ENCODE results near the gene FECH. TPM values are rescaled to one million over a fixed set of nuclear protein-coding genes. Genes with fewer than 3 reads are reported as not detected.
A peak's percentile ranks its signal among the peaks of the same experiment; 100 is the strongest.

The FECH gene
- 29.2 and 52.2 TPM in 2 replicates for total RNA-seq (2012; rRNA removed)
- 32.3 and 35.3 TPM in 2 replicates for polyA plus RNA-seq (2012; rRNA removed)
- polyA plus RNA-seq (2012; cell fraction: cytosol; rRNA removed): 28.3 and 34.8 TPM in 2 replicates
- polyA plus RNA-seq (2012; cell fraction: nucleus; rRNA removed; ENCODE audit: low replicate concordance): 13.9 and 29.9 TPM in 2 replicates
- percentile 64 among the genes with signal in this experiment for Bru-seq, nascent RNA
- percentile 70 among the genes with signal in this experiment for BruChase-seq, experiment 1, labeled RNA remaining after a 6-hour chase
- percentile 66 among the genes with signal in this experiment for BruChase-seq, experiment 2, labeled RNA remaining after a 2-hour chase
- long read RNA-seq, transcript FECH-201 (11 exons, 3,853 nt): major isoform, 32 of 41 reads
- long read RNA-seq, partial matches to known transcripts: 2 of 41 reads
- long read RNA-seq, other reads (novel, unspliced or antisense): 5 of 41 reads

- dilution Hi-C loops (cut with HindIII; ENCODE audit: low sequenced_read_pairs, unreplicated experiment): no loop called here
- peak within 1 kb of the TSS; percentile 68 for H3K14ac ChIP-seq (replicated peaks; ENCODE audit: low read depth, low read length)
- peak; percentile 95 for ATAC-seq (ENCODE audit: low read depth)
- peaks cover 3% of the 10 kb centered on the region; the same call in 1 of the 2 replicates for H3K4me1 ChIP-seq (ENCODE audit: control insufficient read depth, insufficient read depth, low read length)
- H3K36me3 ChIP-seq (ENCODE audit: control insufficient read depth, insufficient read depth, low read length): peaks cover 4% of the 10 kb centered on the region; the same call in 1 of the 2 replicates
- peak within 1 kb of the TSS; percentile 61 for H3K23ac ChIP-seq (ENCODE audit: low read depth, low read length)
- in situ Hi-C loops (cut with MboI; ENCODE audit: low sequenced_read_pairs): no loop called here
- no TSS peak for BruUV-seq (replicated peaks)
- H4K5ac ChIP-seq (ENCODE audit: low read depth, low read length): peak within 1 kb of the TSS; percentile 89
- peak within 1 kb of the TSS; percentile 58; the same call in 1 of the 2 replicates for H4K91ac ChIP-seq (ENCODE audit: insufficient read depth, low read depth, low read length)
- intact Hi-C loops (cut with micrococcal nuclease): no loop called here
- H2BK20ac ChIP-seq (ENCODE audit: low read depth, low read length): peak within 1 kb of the TSS; percentile 58; the same call in 1 of the 2 replicates
- H2AK9ac ChIP-seq (replicated peaks; ENCODE audit: low read depth, low read length, poor library complexity): peak within 1 kb of the TSS; percentile 87
- H3K9me1 ChIP-seq (ENCODE audit: insufficient read depth, low read length): peaks cover 9% of the 10 kb centered on the region
- H3K27me3 ChIP-seq (ENCODE audit: control insufficient read depth, insufficient read depth, low read length): no peaks in the 10 kb centered on the region
- CTCF ChIA-PET: no interaction called here
- TF ChIP-seq RCOR1 (IDR thresholded peaks at IDR 0.05; ENCODE audit: insufficient replicate concordance, low read length) (peak; percentile 16), NFE2L2 (IDR thresholded peaks at IDR 0.05; ENCODE audit: low read depth, low read length) (peak; percentile 100), POLR2A (IDR thresholded peaks at IDR 0.05; ENCODE audit: low read depth, low read length) (peak; percentile 57; the same call in 1 of the 2 replicates), RAD21 (IDR thresholded peaks at IDR 0.05; ENCODE audit: low read length) (no peak), CHD1 (IDR thresholded peaks at IDR 0.05; ENCODE audit: low read depth, low read length) (no peak), FOS (IDR thresholded peaks at IDR 0.05; ENCODE audit: low read depth, low read length) (0 out of 2 replicates have a peak, but pooled peaks have one; percentile 2), MAFK (IDR thresholded peaks at IDR 0.05; ENCODE audit: low read depth, low read length) (peak; percentile 94), MAZ (IDR thresholded peaks at IDR 0.05; ENCODE audit: borderline replicate concordance, low read depth, low read length) (0 out of 2 replicates have a peak, but pooled peaks have one; percentile 7), CTCF (conservative IDR thresholded peaks at IDR 0.05; ENCODE audit: low read depth, low read length) (0 out of 2 replicates have a peak, but pooled peaks have one; percentile 4)
- H2AFZ ChIP-seq (replicated peaks; ENCODE audit: low read length, poor library complexity): peak within 1 kb of the TSS; percentile 86
- peak within 1 kb of the TSS; percentile 55 for H3K4me3 ChIP-seq (ENCODE audit: insufficient read depth, low read depth, low read length)
- no peaks in the 10 kb centered on the region for H4K20me1 ChIP-seq (ENCODE audit: insufficient read depth, low read length)
- H3K4me2 ChIP-seq (ENCODE audit: low read depth, low read length): peak within 1 kb of the TSS; percentile 91
- peak within 1 kb of the TSS; percentile 72 for H3K9ac ChIP-seq (ENCODE audit: low read depth, low read length)
- WGBS, 2 experiments (ENCODE audit: extremely low coverage in 2 of 2, insufficient read length in 1 of 2): 1% methylated on average over 46 of the region's 80 CpGs; no CpG with 5 or more reads in 1 of the 2 experiments
- H3K4ac ChIP-seq (ENCODE audit: low read depth, low read length): peak within 1 kb of the TSS; percentile 57
- peak within 1 kb of the TSS; percentile 16; the same call in 1 of the 2 replicates for H3K56ac ChIP-seq (ENCODE audit: extremely low read depth, insufficient read depth, low read length)
- no peaks in the 10 kb centered on the region for H3K9me3 ChIP-seq (ENCODE audit: control insufficient read depth, insufficient read depth, low read length)
- peak; percentile 71 for DNase-seq
- peak within 1 kb of the TSS; percentile 70 for H3K18ac ChIP-seq (ENCODE audit: low read depth, low read length)
- peak within 1 kb of the TSS; percentile 76 for H3K27ac ChIP-seq (ENCODE audit: insufficient read depth, low read length)
- peaks cover 7 to 12% of the 10 kb centered on the region in 2 experiments for H3K79me1 ChIP-seq (ENCODE audit: low read depth in 1 of 2, low read length in 2 of 2)
- H2BK120ac ChIP-seq (ENCODE audit: low read depth, low read length): peak within 1 kb of the TSS; percentile 35; the same call in 1 of the 2 replicates
- no peak within 1 kb of the TSS for H2BK15ac ChIP-seq (ENCODE audit: low read depth, low read length)
- peak within 1 kb of the TSS; percentile 47; the same call in 1 of the 2 replicates for H2AK5ac ChIP-seq (ENCODE audit: low read depth, low read length)
- H2BK5ac ChIP-seq (ENCODE audit: low read depth, low read length, poor library complexity, severe bottlenecking): peak within 1 kb of the TSS; percentile 53
- POLR2A ChIA-PET (ENCODE audit: unreplicated experiment): no interaction called here
- H4K8ac ChIP-seq (ENCODE audit: low read depth in 2 of 2, low read length in 2 of 2): peak within 1 kb of the TSS; percentile 83 to 96
Observed at GRCh38 chr18:57586251-57587049, at the start of gene FECH. Gene FECH, minus strand, starts transcription at chr18:57586702. Its CDS starts 82 bp downstream, at chr18:57586620.
